Lower leg skin (tissue), 3 donors: ENCODE results near the gene ZNF43.
"Not testable (repeated sequence)": the region's sequence is repeated elsewhere in the genome, so short reads cannot be mapped to it uniquely, and the experiment has no call there.

ENCODE experiments used
- CTCF ChIP-seq, 3 donors: fragments of 450-650 bp; IDR thresholded peaks; one replicate each; pipeline ENCODE4 v1.5.1; 2016; ENCODE audit warnings: antibody characterized with exemption in 3 of 3, mild to moderate bottlenecking in 3 of 3, moderate library complexity in 2 of 3
- POLR2A ChIP-seq, 2 donors: fragments of 450-650 bp; IDR thresholded peaks; one replicate each; pipeline ENCODE4 v1.6.1; 2016 to 2017; ENCODE audit warnings: antibody characterized with exemption in 2 of 2, mild to moderate bottlenecking in 1 of 2, moderate library complexity in 1 of 2

GRCh38 chr19:21876608-21877007 lies 40.6 kb upstream of the ZNF43 start:
- not testable (repeated sequence) for TF ChIP-seq POLR2A, CTCF (IDR thresholded peaks at IDR 0.05)
